B cell (primary cell): ENCODE data around the gene LMO7. TPM values are rescaled to one million over a fixed set of nuclear protein-coding genes. Genes with fewer than 3 reads are reported as not detected.

Experiments
- ATAC-seq: fragments of 200-7000 bp; cut with Tn5 transposase; one replicate; pipeline ENCODE4 v1.10.0; 2021; ENCODE audit warnings: low read depth, mild to moderate bottlenecking, moderate number of reproducible peaks, moderate library complexity
- CTCF ChIA-PET: fragments of 350-600 bp; sonication (Branson Sonifier 250); formaldehyde crosslinking; loops from one replicate; lab custom pipeline; 2021; ENCODE audit warnings: antibody characterized with exemption, inconsistent platforms; lab: Charles Lee
- POLR2A ChIA-PET: fragments of 350-600 bp; sonication (Branson Sonifier 250); formaldehyde crosslinking; loops from one replicate; lab custom pipeline; 2021; ENCODE audit warnings: antibody characterized with exemption; lab: Charles Lee
- DNase-seq: peaks from one replicate; pipeline ENCODE4 v3.0.0; 2013
- H2AFZ ChIP-seq: 2 replicates; pipeline ENCODE4 v1.6.1; 2012; ENCODE audit warnings: mild to moderate bottlenecking, low read depth, low read length; ENCODE audit not compliant: insufficient read depth, poor library complexity, severe bottlenecking
- H3K27ac ChIP-seq, 2 donors: 1 replicate in 1 of 2; 2 replicates in 1 of 2; pipeline ENCODE4 v1.5.1; 2012 to 2013; ENCODE audit warnings: low read length in 2 of 2, mild to moderate bottlenecking in 2 of 2, moderate library complexity in 1 of 2
- H3K27me3 ChIP-seq, 4 experiments: fragments of 200-600 bp in 1 of 4; sonication (generic) in 1 of 4; replicated peaks in 1 of 4; 1 replicate in 2 of 4; 2 replicates in 2 of 4; pipeline versions ENCODE4 v1.6.1 to v1.7.0; 2013 to 2016; ENCODE audit warnings: low read length in 3 of 4, mild to moderate bottlenecking in 2 of 4, mixed read lengths in 1 of 4, moderate library complexity in 1 of 4; ENCODE audit not compliant: insufficient read depth in 4 of 4, control insufficient read depth in 3 of 4; ENCODE audit errors: control extremely low read depth in 1 of 4
- H3K36me3 ChIP-seq, 2 experiments: replicated peaks in 1 of 2; 1 replicate in 1 of 2; 2 replicates in 1 of 2; pipeline versions ENCODE4 v1.6.1 to v1.7.1; 2013; ENCODE audit warnings: low read length in 1 of 2; ENCODE audit not compliant: insufficient read depth in 2 of 2, control insufficient read depth in 1 of 2; ENCODE audit errors: control extremely low read depth in 1 of 2, extremely low read depth in 1 of 2
- H3K4me1 ChIP-seq, 2 donors: fragments of 200-600 bp in 1 of 2; sonication (generic) in 1 of 2; 1 replicate in 1 of 2; 2 replicates in 1 of 2; pipeline versions ENCODE4 v1.5.1 to v1.6.1; 2013 to 2017; ENCODE audit warnings: low read length in 2 of 2; ENCODE audit not compliant: control insufficient read depth in 2 of 2, insufficient read depth in 2 of 2
- H3K4me2 ChIP-seq: replicated peaks from 2 replicates; pipeline ENCODE3; 2012; ENCODE audit warnings: mild to moderate bottlenecking, low read depth, low read length; ENCODE audit not compliant: poor library complexity, severe bottlenecking
- H3K4me3 ChIP-seq, 5 experiments: fragments of 200-600 bp in 1 of 5; sonication (generic) in 1 of 5; 1 replicate in 3 of 5; 2 replicates in 2 of 5; pipeline versions ENCODE4 v1.5.1 to v1.7.0; 2011 to 2016; ENCODE audit warnings: low read length in 4 of 5, mild to moderate bottlenecking in 4 of 5, low read depth in 2 of 5, control low read depth in 1 of 5, moderate library complexity in 1 of 5; ENCODE audit not compliant: insufficient read depth in 1 of 5; ENCODE audit errors: control extremely low read depth in 1 of 5, extremely low read depth in 1 of 5
- H3K79me2 ChIP-seq: fragments of 200-600 bp; sonication (generic); one replicate; pipeline ENCODE4 v1.6.0; 2016; ENCODE audit warnings: low read length; ENCODE audit not compliant: control insufficient read depth, insufficient read depth
- H3K9ac ChIP-seq: fragments of 200-600 bp; sonication (generic); 2 replicates; pipeline ENCODE4 v1.6.1; 2017; ENCODE audit warnings: mild to moderate bottlenecking, low read length, moderate library complexity
- H3K9me3 ChIP-seq, 3 donors: one replicate each; pipeline versions ENCODE4 v1.6.1 to v1.7.1; 2013; ENCODE audit warnings: low read length in 2 of 3; ENCODE audit not compliant: control insufficient read depth in 2 of 3, insufficient read depth in 1 of 3; ENCODE audit errors: control extremely low read depth in 1 of 3
- H4K20me1 ChIP-seq: 2 replicates; pipeline ENCODE4 v1.6.0; 2012; ENCODE audit warnings: mild to moderate bottlenecking, low read length; ENCODE audit not compliant: insufficient read depth, control insufficient read depth, poor library complexity, severe bottlenecking
- H3K27ac Mint-ChIP-seq: one replicate; pipeline ENCODE4 v1.8.0; 2021; ENCODE audit warnings: mixed read lengths
- H3K27me3 Mint-ChIP-seq: one replicate; pipeline ENCODE4 v1.8.0; 2021; ENCODE audit warnings: mixed read lengths
- H3K4me1 Mint-ChIP-seq: one replicate; pipeline ENCODE4 v1.8.0; 2021; ENCODE audit warnings: mixed read lengths
- H3K4me3 Mint-ChIP-seq: one replicate; pipeline ENCODE4 v1.8.0; 2021; ENCODE audit warnings: mixed read lengths
- H3K9me3 Mint-ChIP-seq: one replicate; pipeline ENCODE4 v1.8.0; 2022; ENCODE audit warnings: mixed read lengths; ENCODE audit not compliant: insufficient read depth
- CTCF ChIP-seq: fragments of 200-600 bp; IDR thresholded peaks from one replicate; pipeline ENCODE4 v1.8.0; 2022; ENCODE audit warnings: antibody characterized with exemption, mild to moderate bottlenecking
- EZH2 ChIP-seq: IDR thresholded peaks from 2 replicates; pipeline ENCODE4 v1.6.1; 2012; ENCODE audit warnings: borderline replicate concordance, low read depth, mild to moderate bottlenecking, moderate library complexity, low read length; ENCODE audit not compliant: insufficient read depth, poor library complexity, severe bottlenecking
- WGBS: methylation state at CpG from one replicate; pipeline ENCODE4 v1.1.5; 2013; ENCODE audit warnings: missing lambda C conversion rate; ENCODE audit not compliant: insufficient coverage; 5-methylcytosine and 5-hydroxymethylcytosine counted together
- intact Hi-C: fragments of 100-400 bp; cut with micrococcal nuclease; formaldehyde crosslinking; loops from one replicate; pipeline ENCODE4 v1.10.0; 2022
- polyA plus RNA-seq: library from polyadenylated mRNA; depleted of rRNA; stranded (reverse); fragments of >200 nt; gene quantifications from 2 replicates; pipeline ENCODE4 v1.2.3, GENCODE V29; 2012
- total RNA-seq, 2 donors: library from RNA; stranded (reverse); fragments of 120-200 nt in 1 of 2; gene quantifications; 1 replicate in 1 of 2; 2 replicates in 1 of 2; pipeline versions ENCODE4 v1.2.3 to v1.2.4, GENCODE V29; 2013 to 2022

LMO7 gene
- total and polyA plus RNA-seq, 2 donors (not counting 1 experiment from before 2014, with no cell fraction given) = 7.8 to 17.4 TPM

- TF ChIP-seq EZH2 (no peak), CTCF (no peak)
- no peak overlapping the region for H2AFZ ChIP-seq
- Mint-ChIP-seq H3K4me1 (peaks cover 25% of the 10 kb centered on the region), H3K9me3 (no peaks in the 10 kb centered on the region), H3K27me3 (no peaks in the 10 kb centered on the region), H3K27ac (peak overlapping the region; percentile 66), H3K4me3 (peak overlapping the region; percentile 18)
- intact Hi-C loops = no loop called here
- H3K36me3 ChIP-seq = no peaks in the 10 kb centered on the region
- no peaks in the 10 kb centered on the region for H4K20me1 ChIP-seq
- H3K4me2 ChIP-seq = peak overlapping the region; percentile 37
- peak; percentile 66 for ATAC-seq
- CTCF ChIA-PET = interaction anchor here (2.7 kb wide), 1 partner anchor 48 kb away, joined by 8 read pairs; no protein-coding TSS in a partner anchor
- no peak overlapping the region for H3K4me3 ChIP-seq
- H3K27me3 ChIP-seq = no peaks in the 10 kb centered on the region
- H3K9ac ChIP-seq = peak overlapping the region; percentile 6
- POLR2A ChIA-PET = no interaction called here
- no peaks in the 10 kb centered on the region for H3K9me3 ChIP-seq
- peak overlapping the region in 1 of 2 donors; percentile 16 for H3K27ac ChIP-seq
- no CpG with 5 or more reads among the region's 1 CpG for WGBS
- peaks cover 7% of the 10 kb centered on the region for H3K79me2 ChIP-seq
- peaks cover 13 to 16% of the 10 kb centered on the region in 2 donors for H3K4me1 ChIP-seq
- peak; percentile 28 for DNase-seq
Observed at GRCh38 chr13:75647126-75647784, 11.1 kb downstream of the LMO7 start.

DNA sequence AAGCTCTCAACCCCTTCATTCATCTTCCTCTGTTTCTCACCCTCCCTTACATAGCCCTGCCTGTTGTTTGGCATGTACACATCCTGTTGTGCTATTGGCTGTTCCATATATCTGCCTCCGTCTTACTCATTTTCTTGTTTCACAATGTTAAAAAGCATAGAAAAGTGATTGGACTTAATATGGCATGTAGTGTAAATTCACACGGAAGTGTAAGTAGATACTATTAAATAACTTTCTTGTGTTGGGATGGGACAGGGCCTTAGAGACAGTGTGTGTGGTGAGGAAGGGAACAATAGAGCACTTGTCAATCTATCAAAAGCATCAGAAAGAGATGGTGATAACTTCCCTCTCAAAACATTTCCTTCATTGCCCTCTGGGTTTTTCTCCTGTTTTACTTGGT, 12.3 kb downstream of the LMO7 start:
- H3K4me1 ChIP-seq = peaks cover 13 to 16% of the 10 kb centered on the region in 2 donors
- 40% methylated on average over 1 of the region's 2 CpGs for WGBS
- ChIA-PET POLR2A (no interaction called here), CTCF (interaction anchor here (2.7 kb wide), 1 partner anchor 47 kb away, joined by 8 read pairs; no protein-coding TSS in a partner anchor)
- DNase-seq = no peak
- Mint-ChIP-seq H3K4me1 (peaks cover 25% of the 10 kb centered on the region), H3K27ac (no peak overlapping the region), H3K27me3 (no peaks in the 10 kb centered on the region), H3K4me3 (no peak overlapping the region), H3K9me3 (no peaks in the 10 kb centered on the region)
- peaks cover 7% of the 10 kb centered on the region for H3K79me2 ChIP-seq
- intact Hi-C loops = no loop called here
- H3K9me3 ChIP-seq = no peaks in the 10 kb centered on the region
- no peak overlapping the region for H3K9ac ChIP-seq
- no peaks in the 10 kb centered on the region for H4K20me1 ChIP-seq
- ATAC-seq = no peak
- no peak overlapping the region for H3K4me2 ChIP-seq
- no peak overlapping the region for H3K27ac ChIP-seq
- H3K4me3 ChIP-seq = no peak overlapping the region
- no peak overlapping the region for H2AFZ ChIP-seq
- H3K36me3 ChIP-seq = no peaks in the 10 kb centered on the region
- H3K27me3 ChIP-seq = no peaks in the 10 kb centered on the region
- TF ChIP-seq EZH2 = no peak
- TF ChIP-seq CTCF = no peak
